A549 treated with CpdA at 1 μM for 4 hours (cell line): ENCODE results near the gene CCL8. TPM values are rescaled to one million over a fixed set of nuclear protein-coding genes. Genes with fewer than 3 reads are reported as not detected.

Experiments used
- total RNA-seq: library from RNA; stranded (reverse); fragments of 200-300 nt; extraction: Qiagen RNA extraction; gene quantifications from 5 replicates; pipeline ENCODE4 v1.2.3, GENCODE V29; 2022; ENCODE audit warnings: low read depth

The CCL8 gene
- not detected in 5 replicates for total RNA-seq

DNA sequence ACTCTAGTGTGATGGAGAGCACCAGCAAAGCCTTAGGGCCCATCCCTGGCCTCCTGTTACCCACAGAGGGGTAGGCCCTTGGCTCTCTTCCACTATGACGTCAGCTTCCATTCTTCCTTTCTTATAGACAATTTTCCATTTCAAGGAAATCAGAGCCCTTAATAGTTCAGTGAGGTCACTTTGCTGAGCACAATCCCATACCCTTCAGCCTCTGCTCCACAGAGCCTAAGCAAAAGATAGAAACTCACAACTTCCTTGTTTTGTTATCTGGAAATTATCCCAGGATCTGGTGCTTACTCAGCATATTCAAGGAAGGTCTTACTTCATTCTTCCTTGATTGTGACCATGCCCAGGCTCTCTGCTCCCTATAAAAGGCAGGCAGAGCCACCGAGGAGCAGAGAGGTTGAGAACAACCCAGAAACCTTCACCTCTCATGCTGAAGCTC is at the start of gene CCL8:
Gene CCL8, plus strand, starts transcription at position 397 of the 445 bp plus-strand sequence. CDS start 67 bp downstream, outside the sequence.

DNA sequence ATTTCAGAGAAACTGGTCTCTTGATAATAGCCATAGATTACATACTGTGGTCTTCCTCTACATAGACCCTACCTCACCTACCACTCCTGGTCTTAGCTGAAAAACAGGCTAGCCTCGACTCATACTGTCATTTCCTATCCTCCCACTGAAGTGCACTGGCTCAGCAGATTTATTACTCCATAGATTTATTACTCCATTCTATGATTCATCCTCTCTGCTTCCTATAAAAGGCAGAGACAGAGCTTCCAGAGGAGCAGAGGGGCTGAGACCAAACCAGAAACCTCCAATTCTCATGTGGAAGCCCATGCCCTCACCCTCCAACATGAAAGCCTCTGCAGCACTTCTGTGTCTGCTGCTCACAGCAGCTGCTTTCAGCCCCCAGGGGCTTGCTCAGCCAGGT is 49.3 kb upstream of the CCL8 start, which contains the start of gene CCL7:
Gene CCL7, plus strand, starts transcription at position 253 of the 400 bp plus-strand sequence. Its CDS starts 70 bp downstream, at position 323.

DNA sequence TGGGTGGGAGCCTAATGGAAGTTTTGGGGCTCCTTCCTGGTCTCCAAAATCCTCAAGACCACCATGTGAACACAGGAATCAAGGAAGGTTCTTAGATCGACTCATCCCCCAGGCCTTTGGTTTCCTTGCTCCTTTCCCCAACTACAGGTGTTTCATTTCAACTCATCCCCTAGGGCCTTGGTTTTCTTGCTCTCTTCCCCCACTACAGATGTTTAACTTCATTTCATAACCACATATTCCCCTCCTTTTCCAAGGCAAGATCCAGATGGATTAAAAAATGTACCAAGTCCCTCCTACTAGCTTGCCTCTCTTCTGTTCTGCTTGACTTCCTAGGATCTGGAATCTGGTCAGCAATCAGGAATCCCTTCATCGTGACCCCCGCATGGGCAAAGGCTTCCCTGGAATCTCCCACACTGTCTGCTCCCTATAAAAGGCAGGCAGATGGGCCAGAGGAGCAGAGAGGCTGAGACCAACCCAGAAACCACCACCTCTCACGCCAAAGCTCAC is 33.9 kb upstream of the CCL8 start, which contains the start of gene CCL11:
Gene CCL11, plus strand, starts transcription at position 457 of the 507 bp plus-strand sequence. CDS start 67 bp downstream, outside the sequence.

DNA sequence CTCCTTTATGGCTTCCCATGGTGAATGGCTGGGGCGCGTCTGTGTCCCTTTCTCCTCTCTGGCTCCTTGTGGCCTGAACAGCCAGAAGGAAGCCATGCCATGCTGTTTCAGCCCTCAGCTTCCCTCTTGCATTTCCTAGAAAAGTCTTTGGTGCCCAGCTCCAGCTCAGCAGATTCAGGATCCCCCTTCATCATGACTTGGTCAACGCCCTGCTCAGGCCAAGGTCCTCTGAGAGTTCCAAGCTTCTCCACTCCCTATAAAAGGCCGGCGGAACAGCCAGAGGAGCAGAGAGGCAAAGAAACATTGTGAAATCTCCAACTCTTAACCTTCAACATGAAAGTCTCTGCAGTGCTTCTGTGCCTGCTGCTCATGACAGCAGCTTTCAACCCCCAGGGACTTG is 37.0 kb downstream of the CCL8 start, which contains the start of gene CCL13:
Gene CCL13, plus strand, starts transcription at position 287 of the 400 bp plus-strand sequence. Its CDS starts 47 bp downstream, at position 334.

DNA sequence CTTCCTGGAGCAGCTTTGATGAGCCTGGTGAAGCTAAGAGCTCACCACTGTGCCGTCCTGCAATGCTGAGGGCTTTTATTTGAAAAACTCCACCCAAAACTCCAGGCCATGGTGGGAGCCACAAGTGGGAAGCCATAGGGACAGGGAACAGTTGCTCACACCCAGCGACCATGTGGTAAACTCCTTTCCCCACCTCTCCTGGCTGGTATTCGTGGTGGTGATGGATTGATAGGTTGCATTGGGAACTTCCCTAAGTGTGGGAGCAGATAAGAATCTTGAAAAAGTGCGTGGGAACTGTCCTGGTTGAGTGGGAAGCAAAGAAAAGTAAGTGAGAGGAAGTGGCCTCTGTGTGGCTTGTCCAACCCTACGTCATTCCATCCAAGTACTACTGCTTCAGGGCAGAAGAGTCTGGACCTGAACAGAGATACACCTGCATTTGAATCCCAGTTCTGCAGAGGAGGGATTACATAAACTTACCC is 44.0 kb downstream of the CCL8 start, which contains the start of gene CCL1:
Gene CCL1, minus strand, starts transcription at position 51 of the 479 bp plus-strand sequence. CDS start 72 bp downstream, outside the sequence.

Other genes starting within 250 kb of the CCL8 start
- gene CCL2, start 64.2 kb upstream of the CCL8 start, total RNA-seq: 57.3 to 87.4 TPM (median 65.1 TPM) in 5 replicates
- gene CCL7, start 49.2 kb upstream of the CCL8 start, total RNA-seq: 0.19 to 0.82 TPM (median 0.61 TPM) in 5 replicates
- not detected in 5 replicates for gene CCL11, start 33.7 kb upstream of the CCL8 start, total RNA-seq
- gene CCL13, start 37.0 kb downstream of the CCL8 start, total RNA-seq: not detected in 5 replicates
- not detected in 5 replicates for gene CCL1, start 43.8 kb downstream of the CCL8 start, total RNA-seq